Measurements from ENCODE around the gene BRD1.
"Not testable (repeated sequence)": the region's sequence is repeated elsewhere in the genome, so short reads cannot be mapped to it uniquely, and the experiment has no call there.

BRD1 gene

DNA sequence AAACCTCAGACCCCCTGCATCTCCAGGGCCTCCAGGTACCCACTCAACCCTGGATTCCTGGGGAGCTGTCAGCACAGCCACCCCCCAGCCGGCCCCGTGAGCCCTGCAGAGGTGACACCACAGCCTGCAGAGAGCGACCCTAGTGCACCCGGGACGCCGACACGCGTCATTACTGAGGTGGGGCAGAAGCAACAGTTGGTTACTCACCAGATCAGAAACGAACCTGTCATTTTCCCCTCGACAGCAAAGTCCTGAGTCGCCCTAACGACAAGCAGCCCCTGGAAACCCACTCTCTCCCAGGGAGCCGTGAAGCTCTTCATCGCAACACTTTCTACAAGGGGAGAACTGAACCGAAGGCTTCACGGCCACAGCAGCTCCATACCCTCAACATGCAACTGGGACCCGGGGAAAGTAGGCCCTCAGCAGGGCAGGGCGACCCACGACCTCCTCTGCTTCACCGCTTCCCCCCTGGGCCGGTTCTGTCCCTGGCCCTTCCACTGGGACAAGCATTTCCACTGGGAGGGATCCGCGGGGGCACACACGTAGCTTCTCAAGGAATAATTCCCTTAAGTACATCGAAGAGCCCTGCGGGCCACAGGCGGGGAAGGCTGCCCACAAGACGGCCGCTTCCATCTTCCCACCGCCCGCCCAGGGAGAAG lies 1.6 kb downstream of the BRD1 start:
- peak; percentile 85 for DNase-seq

DNA sequence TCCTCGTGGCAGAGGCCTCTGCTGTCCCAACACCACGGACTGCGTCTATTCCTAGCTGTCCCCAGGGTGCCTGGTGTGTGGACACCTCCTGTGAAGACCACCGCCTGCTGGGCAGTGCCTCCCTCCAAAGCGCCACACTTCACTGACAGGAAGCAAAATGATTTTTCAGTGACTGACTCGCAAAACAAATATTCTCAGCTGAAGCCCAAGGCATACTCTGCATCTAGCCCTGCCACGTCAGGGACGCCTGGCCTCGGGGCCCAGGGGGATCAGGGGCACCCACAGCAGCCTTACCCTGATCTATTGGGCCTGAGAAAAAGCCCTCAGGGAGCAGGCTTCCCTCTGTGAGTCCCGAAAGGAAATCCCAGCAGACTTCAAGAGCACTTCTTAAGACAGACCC lies 2.2 kb downstream of the BRD1 start:
- DNase-seq: no peak

DNA sequence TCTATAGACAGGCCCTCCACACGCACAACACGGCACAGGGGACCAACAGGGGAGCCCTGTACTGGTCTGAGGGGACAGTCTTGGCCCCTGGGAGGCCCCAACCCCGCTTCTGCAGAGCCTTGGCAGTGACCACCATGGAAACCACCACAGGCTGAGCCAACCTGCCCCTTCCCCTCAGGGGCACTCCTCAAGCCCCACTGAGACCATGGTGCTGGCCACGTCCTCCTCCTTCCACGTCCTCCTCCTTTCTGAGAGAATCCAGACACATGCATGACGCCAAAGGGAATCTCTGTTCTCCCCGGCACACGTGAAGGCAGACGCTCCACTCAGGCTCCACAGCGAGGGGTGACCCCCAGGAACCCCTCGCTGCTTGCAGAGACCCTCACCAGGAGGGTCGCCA lies 2.7 kb downstream of the BRD1 start:
- no peak for DNase-seq

DNA sequence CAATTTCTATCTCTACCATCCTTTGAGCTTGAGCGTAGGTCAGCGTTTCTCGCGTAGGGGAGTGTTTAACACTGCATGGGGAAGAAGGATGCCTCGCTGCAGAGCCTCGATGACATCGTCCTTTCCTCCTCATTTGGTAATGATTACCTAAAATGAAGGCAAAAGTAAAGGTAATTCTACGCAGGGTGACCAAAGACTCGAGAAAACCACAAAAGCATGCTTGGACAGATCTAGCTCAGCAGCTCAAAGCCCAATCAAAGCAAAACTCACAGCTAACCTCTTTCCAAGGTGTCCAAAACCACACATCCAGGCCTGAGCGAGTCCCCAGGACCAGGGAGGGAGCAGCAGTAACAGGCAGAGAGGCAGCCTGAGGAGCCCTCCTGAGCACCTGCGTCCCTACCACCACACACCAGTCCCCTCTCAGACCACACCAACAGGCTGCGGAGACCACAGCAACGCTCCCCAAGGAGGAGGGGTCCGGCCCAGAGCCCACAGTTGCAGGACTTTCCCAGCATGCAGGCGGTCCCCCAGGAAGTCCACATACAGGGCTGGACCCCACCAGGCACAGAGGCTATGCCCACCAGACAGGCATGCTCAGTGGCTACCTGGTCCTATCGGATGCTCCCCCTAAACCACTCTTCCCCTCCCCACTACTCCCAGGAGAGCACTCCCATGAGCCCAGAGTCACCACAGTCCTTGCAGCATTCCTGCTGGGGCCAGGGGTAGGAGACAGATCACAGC lies 3.3 kb downstream of the BRD1 start:
- no peak for DNase-seq

DNA sequence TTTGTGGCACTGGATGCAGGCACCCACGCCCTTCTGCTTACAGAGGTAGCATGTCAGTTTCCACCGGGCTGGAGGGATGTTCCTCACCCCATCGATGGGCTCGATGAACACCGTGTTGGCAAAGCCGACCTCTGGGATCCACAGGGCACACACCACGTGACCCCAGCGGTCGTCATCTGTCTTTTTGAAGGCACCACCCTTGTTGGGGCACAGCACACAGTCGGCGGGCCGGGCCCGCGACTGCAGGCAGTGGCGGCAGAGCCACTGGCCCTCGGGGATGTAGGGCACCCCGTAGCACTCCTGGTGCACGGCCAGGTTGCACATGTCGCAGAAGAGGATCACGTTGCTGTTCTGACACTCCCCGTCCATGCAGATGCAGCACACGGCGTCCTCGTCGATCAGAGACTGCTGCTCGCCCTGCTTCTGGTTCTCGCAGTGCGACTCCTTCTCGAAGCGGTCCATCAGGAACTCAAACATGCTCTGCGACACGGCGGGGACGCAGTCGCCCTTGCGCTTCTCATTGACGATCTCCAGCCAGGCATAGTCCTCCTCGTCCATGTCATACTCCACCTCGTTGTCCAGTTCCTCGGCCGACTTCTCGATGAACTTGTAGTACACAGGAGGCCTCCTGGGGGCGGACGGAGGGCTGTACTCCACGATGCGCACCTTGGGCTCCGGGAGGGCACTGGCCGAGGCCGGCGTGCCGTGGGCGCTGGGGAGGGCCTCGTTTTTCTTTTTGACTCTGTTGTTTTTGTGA lies 4.2 kb downstream of the BRD1 start:
- no peak for DNase-seq

DNA sequence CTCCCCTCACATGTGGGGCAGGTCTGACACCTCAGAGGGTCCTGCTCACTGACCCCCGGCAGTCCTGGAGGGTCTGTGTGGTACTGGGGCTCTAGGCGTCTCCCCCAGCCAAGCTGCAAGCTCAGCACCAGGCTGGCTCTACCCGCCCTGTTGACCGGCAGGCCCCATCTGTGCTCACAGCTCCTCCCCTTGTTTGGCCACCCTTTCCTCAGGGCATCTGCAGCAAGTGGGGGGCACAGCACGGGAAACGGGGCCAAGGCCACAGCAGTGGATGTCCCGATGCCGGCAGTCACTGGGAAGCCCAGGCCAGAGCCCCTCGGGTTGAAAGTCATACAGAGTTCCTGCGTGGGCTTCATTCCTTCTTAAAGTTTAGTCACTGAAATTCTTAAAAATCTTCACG lies 5.9 kb downstream of the BRD1 start:
- DNase-seq: not testable (repeated sequence)

DNA sequence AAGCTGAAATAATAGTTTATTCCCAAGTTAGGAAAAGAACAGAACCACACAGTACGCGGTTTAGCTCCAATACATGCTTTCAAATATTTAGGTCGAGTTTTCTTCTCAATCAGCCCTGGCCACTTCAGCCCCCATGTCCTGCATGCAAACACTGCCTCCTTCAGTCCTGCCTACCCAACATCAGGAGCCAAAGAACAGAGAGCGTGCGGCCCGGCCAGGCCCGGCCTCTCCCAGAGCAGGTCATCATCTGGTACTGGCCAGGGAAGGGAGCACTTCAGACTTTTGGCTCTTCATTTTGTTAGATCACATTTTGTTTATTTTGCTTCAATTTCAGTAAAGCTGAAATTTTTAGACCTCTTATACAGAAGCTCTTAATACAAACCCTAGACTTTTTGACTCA lies 6.7 kb downstream of the BRD1 start:
- no peak for DNase-seq

DNA sequence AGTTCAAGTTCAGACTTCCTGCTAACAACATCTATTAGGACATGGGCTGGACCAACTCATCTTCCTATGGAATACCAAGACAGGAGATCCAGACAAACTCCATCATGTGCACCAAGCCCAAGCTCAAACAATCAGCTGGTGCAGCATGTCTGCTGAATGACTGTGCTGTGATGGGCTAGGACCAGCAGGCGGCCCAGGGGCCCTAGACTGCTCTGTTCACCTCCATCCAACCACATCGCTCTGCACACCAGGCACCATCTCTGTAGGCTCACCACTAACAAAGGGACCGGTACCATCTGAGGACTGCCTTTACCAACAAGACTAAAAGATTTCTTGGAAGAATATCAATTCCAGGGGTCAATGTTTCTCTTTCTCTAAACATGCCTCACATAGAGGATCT lies 10.3 kb downstream of the BRD1 start:
- DNase-seq: no peak

DNA sequence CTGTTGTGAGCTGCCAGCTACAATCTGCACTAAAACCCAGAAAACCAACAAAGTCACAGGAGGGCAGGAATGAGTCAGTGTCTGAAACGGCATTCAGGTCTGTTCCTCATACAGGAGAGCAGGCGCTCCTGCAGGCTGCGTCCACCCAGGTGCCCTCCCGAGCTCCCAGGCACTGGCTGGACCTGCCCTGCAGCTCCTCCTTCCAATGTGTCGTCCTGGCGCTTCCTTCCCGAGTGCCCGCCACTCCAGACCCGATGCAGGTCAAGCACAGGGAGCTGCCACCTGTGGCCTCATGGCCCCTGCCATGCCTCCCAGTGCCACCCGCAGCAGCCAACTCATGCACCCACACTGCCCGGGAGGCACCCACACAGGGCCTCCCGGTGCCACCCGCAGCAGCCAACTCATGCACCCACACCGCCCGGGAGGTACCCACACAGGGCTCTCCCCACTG lies 12.0 kb downstream of the BRD1 start:
- DNase-seq: no peak

DNA sequence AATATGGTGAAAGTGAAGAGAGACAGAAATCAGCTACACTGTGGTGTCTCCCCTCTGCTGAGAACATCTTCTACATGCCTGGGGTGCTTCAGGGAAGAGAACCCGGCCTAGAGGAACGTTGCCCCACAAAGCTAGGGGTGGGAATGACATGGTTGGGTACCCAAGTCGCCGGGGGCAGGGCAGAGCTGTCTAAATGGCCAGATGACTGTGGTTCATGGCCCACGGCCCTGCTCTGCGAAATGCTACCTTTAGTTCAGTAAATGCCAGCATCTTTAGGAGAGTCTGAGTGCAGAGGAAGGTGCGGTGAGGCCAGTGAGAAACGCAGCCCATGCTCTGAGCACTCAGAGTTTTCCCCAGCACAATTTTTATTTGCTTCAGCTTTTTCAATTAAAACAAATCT lies 12.8 kb downstream of the BRD1 start:
- no peak for DNase-seq

DNA sequence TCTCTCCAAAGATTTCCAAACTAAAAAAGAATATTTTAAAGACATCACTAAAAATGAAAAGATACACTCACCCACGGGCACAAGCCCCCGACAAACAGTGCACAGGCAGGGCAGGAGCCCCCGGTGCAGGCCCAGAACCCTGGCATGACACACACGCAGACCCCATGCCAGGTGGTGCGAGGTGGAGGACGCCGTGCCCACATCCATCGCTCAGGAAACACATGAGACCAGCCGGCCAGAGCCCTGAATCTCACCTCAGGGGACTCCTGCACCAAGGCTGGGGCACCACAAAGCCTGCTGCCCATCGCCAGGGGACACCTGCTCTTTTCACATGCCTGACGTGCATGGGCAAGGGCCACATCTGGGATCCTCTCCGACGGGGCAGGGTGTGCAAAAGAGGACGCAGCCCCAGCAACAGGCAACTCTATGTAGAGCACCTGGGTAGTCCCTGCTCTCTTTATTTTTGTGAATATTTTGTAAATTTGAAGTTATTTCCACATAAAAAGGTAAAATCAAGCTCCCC lies 13.4 kb downstream of the BRD1 start:
- no peak for DNase-seq

DNA sequence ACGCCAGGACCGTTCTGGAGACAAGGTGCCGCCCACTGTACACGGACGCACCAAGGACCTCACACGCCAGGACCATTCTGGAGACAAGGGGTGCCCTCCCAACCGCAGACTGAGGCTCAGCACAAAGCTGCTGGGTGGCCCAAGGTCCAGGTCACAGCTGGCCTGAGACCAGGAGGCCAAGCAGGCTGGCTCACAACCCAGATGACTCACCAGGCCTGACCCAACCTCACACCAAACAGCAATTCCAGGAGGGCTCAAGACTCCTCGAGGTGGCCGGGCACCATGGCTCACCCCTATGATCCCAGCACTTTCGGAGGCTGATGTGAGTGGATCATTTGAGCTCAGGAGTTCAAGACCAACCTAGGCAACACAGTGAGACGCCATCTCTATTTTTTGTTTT lies 14.8 kb downstream of the BRD1 start:
- no peak for DNase-seq

DNA sequence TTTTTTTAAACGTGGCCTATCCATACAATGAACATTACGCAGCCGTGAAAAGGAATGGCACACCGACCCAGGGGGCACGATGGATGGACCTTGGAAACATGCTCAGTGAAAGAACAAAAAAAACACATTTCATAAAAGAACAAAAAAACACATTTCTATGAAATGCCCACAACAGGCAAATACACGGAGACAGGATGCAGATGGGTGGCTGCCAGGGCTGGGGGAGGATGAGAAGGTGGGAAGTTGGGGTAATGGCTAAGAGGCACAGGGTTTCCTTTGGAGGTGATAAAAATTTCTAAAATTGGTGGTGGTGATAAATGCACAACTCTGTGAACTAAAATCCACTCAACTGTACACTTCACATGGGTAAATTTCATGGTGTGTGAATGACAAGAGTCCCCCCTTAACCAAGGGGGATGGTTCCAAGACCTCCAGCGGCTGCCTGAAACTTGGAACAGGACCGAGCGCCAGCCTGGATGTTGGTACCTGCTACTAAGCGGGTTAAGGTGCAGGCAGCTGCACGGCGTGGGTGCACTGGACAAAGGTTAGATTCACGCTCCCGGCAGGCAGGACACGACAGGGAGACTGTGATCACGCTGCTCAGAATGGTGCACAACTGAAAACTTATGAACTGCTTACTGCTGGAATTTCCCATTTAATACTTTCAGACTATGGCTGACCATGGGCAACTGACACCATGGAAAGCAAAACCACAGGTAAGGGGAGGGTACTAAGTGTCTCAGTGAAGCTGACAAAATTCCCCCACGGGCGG lies 16.5 kb downstream of the BRD1 start:
- DNase-seq: no peak

DNA sequence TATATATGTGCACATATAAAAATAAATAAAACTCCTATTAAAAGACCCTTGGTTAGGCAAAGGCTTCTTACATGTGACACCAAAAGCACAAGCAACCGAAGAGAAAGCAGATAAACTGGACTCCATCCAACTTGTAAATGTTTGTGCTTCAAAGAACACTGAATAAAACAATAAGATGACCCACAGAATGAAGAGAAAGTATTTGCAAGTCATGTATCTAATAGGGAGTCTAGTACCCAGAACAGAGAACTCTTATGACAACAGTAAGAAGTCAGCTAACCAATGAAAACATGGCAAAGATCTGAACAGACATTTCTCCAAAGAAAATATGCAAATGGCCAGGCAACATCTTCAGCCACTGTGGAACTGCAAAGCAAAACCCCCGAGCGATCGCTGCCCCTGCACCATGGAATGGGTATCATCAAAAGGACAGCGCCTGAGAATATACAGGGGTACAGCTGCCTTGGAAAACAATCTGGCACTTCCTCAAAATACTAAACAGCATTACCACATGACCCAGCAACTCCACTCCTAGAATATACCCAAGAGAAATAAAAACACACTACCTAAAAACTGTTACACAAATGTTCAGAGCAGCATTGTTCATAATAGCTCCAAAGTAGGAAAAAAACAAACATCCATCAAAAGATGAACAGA lies 17.2 kb downstream of the BRD1 start:
- DNase-seq: no peak

DNA sequence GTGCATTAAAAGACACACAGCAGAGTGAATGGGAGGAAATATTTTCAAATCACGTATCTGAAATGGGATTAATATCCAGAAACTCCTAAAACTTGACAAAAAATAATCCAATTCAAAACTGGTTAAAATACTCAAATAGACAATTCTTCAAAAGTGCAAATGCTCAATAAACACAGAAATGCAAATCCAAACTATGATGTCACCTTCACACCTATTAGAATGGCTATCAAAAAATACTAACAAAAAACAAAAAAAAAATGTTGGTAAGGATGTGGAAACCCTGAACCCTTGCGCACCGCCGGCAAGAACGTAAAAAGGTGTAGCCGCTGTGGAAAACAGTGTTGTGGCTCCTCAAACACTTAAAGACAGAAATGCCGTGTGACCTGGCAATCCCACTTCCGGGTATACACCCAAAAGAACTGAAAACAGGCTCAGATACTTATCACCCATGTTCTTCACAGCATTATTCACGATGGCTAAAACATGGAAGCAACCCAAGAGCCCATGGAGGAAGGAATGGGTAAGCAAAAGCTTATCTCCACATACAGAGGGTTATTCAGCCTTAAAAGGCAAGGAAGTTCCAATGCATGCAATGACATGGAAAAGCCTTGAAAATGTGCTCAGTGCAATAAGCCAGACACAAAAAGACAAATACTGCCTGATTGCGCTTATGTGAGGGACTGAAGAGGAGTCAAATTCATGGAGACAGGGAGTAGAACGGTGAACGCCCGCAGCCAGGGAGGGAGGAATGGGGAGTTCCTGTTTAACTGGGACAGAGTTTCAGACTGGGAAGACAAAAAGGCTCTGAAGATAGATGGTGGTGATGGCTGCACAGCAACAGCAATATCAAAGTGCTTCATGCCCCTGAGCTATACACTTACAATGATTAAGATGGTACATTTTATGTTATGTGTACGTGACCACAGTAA lies 19.6 kb downstream of the BRD1 start:
- peak; percentile 72 for DNase-seq

DNA sequence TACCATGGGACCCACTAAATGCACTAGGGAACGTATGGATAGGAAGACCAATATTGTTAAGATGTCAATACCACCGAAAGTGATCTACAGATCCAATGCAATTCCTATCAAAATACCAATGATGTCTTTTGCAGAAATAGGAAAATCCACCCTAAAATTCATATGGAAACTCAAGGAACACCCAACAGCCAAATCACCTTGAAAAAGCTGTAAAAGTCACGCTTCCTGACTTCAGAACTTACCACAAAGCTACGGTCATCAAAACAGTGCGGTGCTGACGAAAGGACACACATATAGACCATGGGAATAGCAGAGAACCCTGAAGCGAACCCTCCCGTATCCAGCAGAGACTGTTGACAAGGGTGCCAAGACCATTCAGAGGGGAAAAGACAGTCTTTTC lies 20.5 kb downstream of the BRD1 start:
- no peak for DNase-seq

DNA sequence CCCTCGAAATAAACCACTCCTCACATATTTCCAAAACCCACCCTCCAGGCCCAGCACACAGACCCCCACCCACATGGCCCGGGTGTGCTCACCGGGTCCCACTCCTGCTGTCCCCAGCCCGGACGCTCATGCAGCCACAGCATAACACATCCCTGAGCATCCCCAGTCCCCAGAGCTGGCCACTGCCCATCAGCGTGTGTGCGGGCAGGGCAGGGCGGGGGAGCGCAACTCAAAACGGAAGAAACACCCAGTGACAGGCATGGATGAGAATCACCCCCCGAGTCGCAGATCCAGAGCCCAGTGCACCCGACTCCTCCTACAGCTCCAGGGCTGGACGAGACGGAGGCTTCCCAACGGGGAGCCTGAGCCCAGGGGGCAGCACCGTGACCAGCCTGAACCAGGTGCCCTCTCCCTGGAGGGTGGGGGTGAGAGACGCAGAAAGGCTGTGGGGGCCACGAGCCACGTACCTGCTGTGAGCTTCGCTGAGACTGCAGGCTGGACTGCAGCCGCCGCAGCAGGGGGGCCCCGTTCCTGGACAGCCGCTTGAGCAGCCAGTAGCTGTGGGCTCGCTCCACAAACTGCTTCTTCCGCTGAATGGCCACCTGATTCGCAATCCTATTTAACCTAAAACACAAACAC lies 23.8 kb downstream of the BRD1 start:
- no peak for DNase-seq

DNA sequence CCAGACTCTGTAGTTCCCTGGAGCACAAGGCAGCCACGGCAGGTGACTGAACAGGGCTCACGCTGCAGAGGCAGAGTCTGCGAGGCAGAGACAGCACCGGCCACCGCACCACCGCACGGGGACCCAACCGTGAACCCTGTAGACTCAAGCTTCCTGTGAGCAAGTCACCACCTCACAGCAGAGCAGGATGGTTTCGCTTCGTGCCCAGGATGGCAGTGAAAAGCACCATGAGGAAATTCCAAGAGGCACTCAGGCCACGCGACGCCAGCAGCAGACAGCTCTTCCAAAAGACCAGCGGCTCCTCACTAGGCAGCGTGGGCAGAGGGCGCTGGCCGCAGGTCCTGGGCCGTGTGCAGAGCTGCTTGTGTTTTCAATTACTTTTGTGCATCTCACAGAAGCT lies 24.5 kb downstream of the BRD1 start:
- no peak for DNase-seq

DNA sequence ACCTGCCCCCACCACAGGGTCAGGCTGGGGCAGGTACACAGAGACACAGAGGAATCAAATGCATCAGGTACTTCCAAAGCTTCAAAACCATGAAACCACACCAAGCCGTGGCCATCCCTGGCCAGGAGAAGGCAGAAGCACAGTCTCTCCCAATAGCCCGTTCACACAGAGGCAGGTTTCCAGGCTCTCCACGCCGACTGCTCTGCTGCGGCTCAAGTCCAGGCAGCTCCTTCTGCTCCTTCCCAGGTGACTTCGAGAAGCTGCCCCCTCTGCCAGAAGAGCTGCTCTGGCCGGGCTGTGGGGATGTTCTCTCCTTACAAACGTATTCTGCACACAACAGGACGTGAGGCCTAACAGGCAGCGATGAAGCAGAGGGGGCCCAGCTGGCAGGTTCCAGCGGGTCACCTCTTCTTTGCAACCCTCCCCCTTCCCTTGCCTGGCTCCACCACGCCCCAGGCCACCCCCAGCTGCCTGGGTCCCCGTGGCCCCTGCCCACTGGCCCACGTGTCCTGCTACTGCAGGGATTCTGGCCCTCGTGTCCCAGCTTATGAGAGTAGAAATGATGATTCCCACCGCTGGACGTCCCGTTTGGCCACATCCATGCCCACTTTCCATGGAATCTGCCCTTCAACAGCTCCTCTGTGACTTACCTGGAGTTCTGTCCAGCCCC lies 26.1 kb downstream of the BRD1 start:
- DNase-seq: no peak
